Mesendoderm (in vitro differentiated cells): ENCODE measurements around the gene BOC. TPM values are rescaled to one million over a fixed set of nuclear protein-coding genes. Genes with fewer than 3 reads are reported as not detected.

Experiments
- DNase-seq: peaks from one replicate; pipeline ENCODE4 v3.0.0; 2013
- H2AK5ac ChIP-seq: 2 replicates; pipeline ENCODE4 v1.6.1; 2013; ENCODE audit warnings: low read length, inconsistent platforms
- H2BK120ac ChIP-seq: 2 replicates; pipeline ENCODE4 v1.6.1; 2013; ENCODE audit warnings: low read depth, mild to moderate bottlenecking, low read length, moderate library complexity, mixed read lengths
- H2BK15ac ChIP-seq: replicated peaks from 2 replicates; pipeline ENCODE4 v1.6.1; 2013; ENCODE audit warnings: low read depth, mild to moderate bottlenecking, moderate library complexity
- H2BK5ac ChIP-seq: 2 replicates; pipeline ENCODE4 v1.6.1; 2013; ENCODE audit warnings: low read length, inconsistent platforms
- H3K18ac ChIP-seq: 2 replicates; pipeline ENCODE4 v1.6.1; 2013; ENCODE audit warnings: mild to moderate bottlenecking, low read length, mixed read lengths
- H3K23ac ChIP-seq: one replicate; pipeline ENCODE4 v1.6.1; 2013; ENCODE audit warnings: low read length
- H3K27ac ChIP-seq: 2 replicates; pipeline ENCODE4 v1.5.1; 2013; ENCODE audit warnings: low read depth, mild to moderate bottlenecking, inconsistent platforms, low read length, moderate library complexity
- H3K27me3 ChIP-seq: 2 replicates; pipeline ENCODE4 v1.6.1; 2013; ENCODE audit warnings: low read length, control low read depth, mild to moderate bottlenecking, inconsistent platforms; ENCODE audit not compliant: insufficient read depth, poor library complexity
- H3K36me3 ChIP-seq: 2 replicates; pipeline ENCODE4 v1.6.1; 2013; ENCODE audit warnings: low read length, inconsistent platforms; ENCODE audit not compliant: control insufficient read depth, insufficient read depth
- H3K4ac ChIP-seq: one replicate; pipeline ENCODE4 v1.6.1; 2013; ENCODE audit warnings: low read depth, mild to moderate bottlenecking, low read length, moderate library complexity
- H3K4me1 ChIP-seq: 2 replicates; pipeline ENCODE4 v1.6.1; 2013; ENCODE audit warnings: low read depth, low read length, inconsistent platforms; ENCODE audit not compliant: control insufficient read depth
- H3K4me2 ChIP-seq: 2 replicates; pipeline ENCODE4 v1.6.1; 2013; ENCODE audit warnings: low read length
- H3K4me3 ChIP-seq: 2 replicates; pipeline ENCODE4 v1.5.1; 2013; ENCODE audit warnings: mild to moderate bottlenecking, low read length
- H3K56ac ChIP-seq: one replicate; pipeline ENCODE4 v1.6.1; 2013; ENCODE audit warnings: low read length
- H3K79me1 ChIP-seq: 2 replicates; pipeline ENCODE4 v1.6.1; 2013; ENCODE audit warnings: low read length, inconsistent platforms
- H3K79me2 ChIP-seq: 2 replicates; pipeline ENCODE4 v1.6.1; 2013; ENCODE audit warnings: mild to moderate bottlenecking, low read length; ENCODE audit not compliant: control insufficient read depth, insufficient read depth
- H3K9ac ChIP-seq: 2 replicates; pipeline ENCODE4 v1.6.1; 2013; ENCODE audit warnings: low read length, inconsistent platforms
- H4K5ac ChIP-seq: one replicate; pipeline ENCODE4 v1.6.1; 2013; ENCODE audit warnings: low read length
- H4K8ac ChIP-seq: one replicate; pipeline ENCODE4 v1.6.1; 2013; ENCODE audit warnings: low read depth, mild to moderate bottlenecking, control low read depth, low read length, moderate library complexity
- WGBS: extraction: QIAGEN DNeasy Blood & Tissue Kit; methylation state at CpG from one replicate; pipeline ENCODE4 v1.1.7; 2013; ENCODE audit warnings: low lambda C conversion rate, missing lambda C conversion rate; ENCODE audit not compliant: insufficient coverage; ENCODE audit errors: extremely low coverage; 5-methylcytosine and 5-hydroxymethylcytosine counted together
- polyA plus RNA-seq, 2 experiments: library from polyadenylated mRNA; stranded (reverse); fragments of 200-250 nt; gene quantifications; one replicate each; pipeline ENCODE4 v1.2.3, GENCODE V29; 2013

The BOC gene
- polyA plus RNA-seq (2013, experiment 1 of 2), result 1.5 TPM
- 1.2 TPM for polyA plus RNA-seq (2013, experiment 2 of 2)

DNA sequence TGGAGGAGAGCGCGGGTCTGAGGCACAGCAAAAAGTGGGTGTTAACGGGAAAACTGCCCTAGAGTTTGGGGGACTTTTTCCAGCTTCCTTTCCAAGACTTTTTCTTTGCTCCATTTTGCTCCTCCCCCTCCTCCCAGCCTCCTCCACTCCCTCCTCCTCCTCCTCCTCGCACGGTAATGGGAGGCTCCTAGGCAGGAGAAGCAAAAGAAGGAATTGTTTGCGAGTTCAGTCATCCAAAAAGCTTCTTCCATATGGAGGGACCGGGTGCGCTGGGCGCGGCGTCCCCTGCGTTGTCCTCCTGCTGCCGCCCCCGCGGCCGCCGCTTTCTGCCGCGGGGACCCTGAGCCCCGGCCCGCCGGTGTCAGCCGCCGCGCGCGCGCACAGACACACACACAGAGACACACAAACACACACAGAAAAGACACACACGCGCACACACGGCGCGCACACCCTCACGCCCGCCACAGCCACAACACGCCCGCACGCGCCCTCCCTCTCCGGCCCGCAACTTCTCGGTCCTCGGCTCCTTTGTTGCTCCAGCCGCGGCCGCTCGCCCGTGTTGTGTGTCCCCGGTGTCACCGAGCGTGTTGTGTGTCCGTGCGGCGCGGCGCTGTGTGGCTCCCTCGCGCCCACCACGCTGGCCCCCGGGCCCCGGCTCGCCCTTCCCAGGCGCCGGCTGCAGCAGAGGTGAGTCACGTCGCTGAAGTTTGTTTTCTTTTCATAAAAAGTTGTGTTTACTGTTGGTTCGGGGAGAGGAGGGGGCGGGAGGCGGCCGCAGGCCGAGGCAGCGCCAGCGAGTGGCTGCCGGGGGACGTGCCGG is at the start of gene BOC:
Gene BOC (plus strand): TSS at position 228 of the 820 bp plus-strand sequence. CDS start 38,246 bp downstream, outside the sequence.
- H4K8ac ChIP-seq, result no peak within 1 kb of the TSS
- H2AK5ac ChIP-seq, result no peak within 1 kb of the TSS
- H3K79me2 ChIP-seq, result no peaks in the 10 kb centered on the region
- peak within 1 kb of the TSS; percentile 91 for H3K56ac ChIP-seq
- peak within 1 kb of the TSS; percentile 51 for H3K4me3 ChIP-seq
- no peak within 1 kb of the TSS for H3K27ac ChIP-seq
- peak within 1 kb of the TSS; percentile 37 for H3K23ac ChIP-seq
- H3K4me1 ChIP-seq, result no peaks in the 10 kb centered on the region
- no CpG with 5 or more reads among the region's 76 CpGs for WGBS
- H3K4ac ChIP-seq, result no peak within 1 kb of the TSS
- H4K5ac ChIP-seq, result no peak within 1 kb of the TSS
- H3K36me3 ChIP-seq, result no peaks in the 10 kb centered on the region
- peak; percentile 79 for DNase-seq
- peaks cover 6% of the 10 kb centered on the region for H3K27me3 ChIP-seq
- H2BK120ac ChIP-seq, result no peak within 1 kb of the TSS
- H3K79me1 ChIP-seq, result no peaks in the 10 kb centered on the region
- no peak within 1 kb of the TSS for H2BK15ac ChIP-seq
- H3K4me2 ChIP-seq, result peak within 1 kb of the TSS; percentile 80
- no peak within 1 kb of the TSS for H2BK5ac ChIP-seq
- peak within 1 kb of the TSS; percentile 75 for H3K9ac ChIP-seq
- peak within 1 kb of the TSS; percentile 62 for H3K18ac ChIP-seq

DNA sequence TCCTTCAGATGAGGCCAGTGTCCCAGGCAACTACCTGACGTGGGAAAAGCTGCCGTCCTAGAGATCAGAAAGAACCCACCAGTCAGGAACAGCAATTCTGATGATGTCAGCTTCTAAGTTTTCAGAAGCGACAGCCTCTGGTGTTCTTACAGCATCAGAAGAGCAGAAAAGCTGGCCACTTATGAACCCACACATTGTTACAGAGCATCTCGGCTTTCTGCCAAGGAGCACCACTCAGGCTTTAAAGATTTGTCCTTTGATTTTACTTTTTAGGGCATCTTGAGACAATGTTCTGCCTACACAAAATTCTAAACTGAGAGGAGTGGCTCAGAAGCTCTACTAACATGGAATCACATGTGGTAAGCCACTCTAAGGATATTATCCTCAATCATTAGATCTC is 49.7 kb upstream of the BOC start:
- no peaks in the 10 kb centered on the region for H3K79me1 ChIP-seq
- no peaks in the 10 kb centered on the region for H3K79me2 ChIP-seq
- no peak overlapping the region for H3K9ac ChIP-seq
- H3K36me3 ChIP-seq, result no peaks in the 10 kb centered on the region
- WGBS, result no CpG with 5 or more reads among the region's 4 CpGs
- H2BK120ac ChIP-seq, result no peak overlapping the region
- no peak overlapping the region for H3K27ac ChIP-seq
- no peaks in the 10 kb centered on the region for H3K27me3 ChIP-seq
- H3K4me3 ChIP-seq, result no peak overlapping the region
- no peak overlapping the region for H4K5ac ChIP-seq
- no peak overlapping the region for H3K23ac ChIP-seq
- no peak for DNase-seq
- no peaks in the 10 kb centered on the region for H3K4me1 ChIP-seq
- no peak overlapping the region for H3K4ac ChIP-seq
- no peak overlapping the region for H2BK5ac ChIP-seq
- H2BK15ac ChIP-seq, result no peak overlapping the region
- no peak overlapping the region for H3K18ac ChIP-seq
- H3K56ac ChIP-seq, result no peak overlapping the region
- no peak overlapping the region for H4K8ac ChIP-seq
- H3K4me2 ChIP-seq, result no peak overlapping the region
- H2AK5ac ChIP-seq, result no peak overlapping the region

GRCh38 chr3:113163152-113163551 is 48.2 kb upstream of the BOC start:
- Histone ChIP-seq H3K23ac (no peak overlapping the region), H3K4me3 (no peak overlapping the region), H3K27me3 (no peaks in the 10 kb centered on the region), H2BK120ac (no peak overlapping the region), H3K4me2 (no peak overlapping the region), H3K27ac (no peak overlapping the region), H4K5ac (no peak overlapping the region), H3K56ac (no peak overlapping the region), H3K9ac (no peak overlapping the region), H3K79me1 (no peaks in the 10 kb centered on the region), H3K4me1 (peaks cover 3% of the 10 kb centered on the region), H2BK15ac (no peak overlapping the region), H4K8ac (no peak overlapping the region), H3K36me3 (no peaks in the 10 kb centered on the region), H2AK5ac (no peak overlapping the region), H3K18ac (no peak overlapping the region), H3K79me2 (no peaks in the 10 kb centered on the region), H2BK5ac (no peak overlapping the region), H3K4ac (no peak overlapping the region)
- WGBS, result no CpG with 5 or more reads among the region's 6 CpGs
- no peak for DNase-seq

DNA sequence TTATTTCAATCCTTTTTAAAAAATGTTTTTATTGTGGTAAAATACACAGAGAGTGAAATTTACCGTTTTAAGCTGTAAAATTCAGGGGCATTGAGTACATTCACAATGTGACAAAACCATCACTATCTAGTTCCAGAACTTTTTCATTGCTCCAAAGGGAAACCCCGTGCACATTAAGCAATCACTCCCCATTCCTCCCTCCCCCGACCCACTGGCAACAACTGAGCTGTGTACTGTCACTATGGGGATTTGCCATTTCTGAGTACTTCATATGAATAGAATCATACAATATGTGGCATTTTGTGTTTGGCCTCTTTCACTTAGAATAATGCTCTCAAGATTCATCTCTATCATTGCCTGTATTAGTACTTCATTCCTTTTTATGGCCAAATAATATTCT is 45.5 kb upstream of the BOC start:
- Histone ChIP-seq H3K4me3 (no peak overlapping the region), H4K8ac (no peak overlapping the region), H3K79me1 (no peaks in the 10 kb centered on the region), H4K5ac (no peak overlapping the region), H3K23ac (no peak overlapping the region), H3K36me3 (no peaks in the 10 kb centered on the region), H2AK5ac (no peak overlapping the region), H3K4ac (no peak overlapping the region), H3K9ac (no peak overlapping the region), H3K56ac (no peak overlapping the region), H3K4me1 (peaks cover 3% of the 10 kb centered on the region), H3K27ac (no peak overlapping the region), H2BK120ac (no peak overlapping the region), H3K18ac (no peak overlapping the region), H2BK15ac (no peak overlapping the region), H2BK5ac (no peak overlapping the region), H3K79me2 (no peaks in the 10 kb centered on the region), H3K4me2 (no peak overlapping the region), H3K27me3 (no peaks in the 10 kb centered on the region)
- DNase-seq, result no peak
- WGBS, result no CpG with 5 or more reads among the region's 3 CpGs

- H3K4ac ChIP-seq, result no peak overlapping the region
- no peak overlapping the region for H2BK120ac ChIP-seq
- no peak overlapping the region for H3K23ac ChIP-seq
- H3K9ac ChIP-seq, result peak overlapping the region; percentile 20
- no peak overlapping the region for H3K18ac ChIP-seq
- no peak overlapping the region for H3K27ac ChIP-seq
- H3K4me2 ChIP-seq, result no peak overlapping the region
- H3K4me3 ChIP-seq, result no peak overlapping the region
- H3K79me1 ChIP-seq, result no peaks in the 10 kb centered on the region
- H3K79me2 ChIP-seq, result no peaks in the 10 kb centered on the region
- no peaks in the 10 kb centered on the region for H3K36me3 ChIP-seq
- H2BK5ac ChIP-seq, result no peak overlapping the region
- H4K5ac ChIP-seq, result no peak overlapping the region
- H2AK5ac ChIP-seq, result no peak overlapping the region
- no peak overlapping the region for H4K8ac ChIP-seq
- no peaks in the 10 kb centered on the region for H3K27me3 ChIP-seq
- no CpG with 5 or more reads among the region's 1 CpG for WGBS
- H2BK15ac ChIP-seq, result no peak overlapping the region
- no peak for DNase-seq
- peak overlapping the region; percentile 56 for H3K56ac ChIP-seq
- H3K4me1 ChIP-seq, result peaks cover 3% of the 10 kb centered on the region
These were observed 45.0 kb upstream of the BOC start for GRCh38 chr3:113166357-113166718.
